Cardiac muscle cell (in vitro differentiated cells and primary cell): Measurements from ENCODE around the gene NTRK1. TPM values are rescaled to one million over a fixed set of nuclear protein-coding genes. Genes with fewer than 3 reads are reported as not detected.

ENCODE experiments used
- DNase-seq, 2 donors: peaks; one replicate each; pipeline versions ENCODE4 v3.0.0 to v3.0.0-alpha.2; 2010 to 2017; ENCODE audit warnings: low read depth in 1 of 2, low spot score in 1 of 2
- H3K27ac ChIP-seq: fragments of 200-600 bp; sonication (generic); 2 replicates; pipeline ENCODE4 v1.5.1; 2016
- H3K27me3 ChIP-seq: fragments of 200-600 bp; sonication (generic); 2 replicates; pipeline ENCODE4 v1.6.0; 2016; ENCODE audit warnings: control low read depth
- H3K36me3 ChIP-seq: fragments of 200-600 bp; sonication (generic); 2 replicates; pipeline ENCODE4 v1.5.1; 2016; ENCODE audit warnings: control low read depth
- H3K4me1 ChIP-seq: fragments of 200-600 bp; sonication (generic); 2 replicates; pipeline ENCODE4 v1.8.1; 2017; ENCODE audit warnings: low read depth, mild to moderate bottlenecking, mixed run types
- H3K4me3 ChIP-seq: fragments of 200-600 bp; sonication (generic); 2 replicates; pipeline ENCODE4 v1.5.1; 2016; ENCODE audit warnings: mild to moderate bottlenecking
- H3K9me3 ChIP-seq: fragments of 200-600 bp; sonication (generic); 2 replicates; pipeline ENCODE4 v1.5.1; 2017; ENCODE audit warnings: low read depth, mild to moderate bottlenecking, control low read depth
- polyA plus RNA-seq: library from polyadenylated mRNA; unstranded; fragments of >200 nt; fragmentation: Nextera tagmentation; extraction: Ambion mirVana; gene quantifications from 2 replicates; pipeline ENCODE4 v1.2.1, GENCODE V29; 2016
- total RNA-seq: library from RNA; depleted of rRNA; stranded (reverse); fragments of >200 nt; gene quantifications from 2 replicates; pipeline ENCODE4 v1.2.3, GENCODE V29; 2016
- TF ChIP-seq, protein P1 (sequence below): IDR thresholded peaks from 2 replicates; pipeline ENCODE4 v1.5.1; 2012; ENCODE audit warnings: low read depth, mild to moderate bottlenecking, low read length

NTRK1 gene
- total and polyA plus RNA-seq, 2 experiments from 2014 or later, result 2.4 to 3.6 TPM

DNA sequence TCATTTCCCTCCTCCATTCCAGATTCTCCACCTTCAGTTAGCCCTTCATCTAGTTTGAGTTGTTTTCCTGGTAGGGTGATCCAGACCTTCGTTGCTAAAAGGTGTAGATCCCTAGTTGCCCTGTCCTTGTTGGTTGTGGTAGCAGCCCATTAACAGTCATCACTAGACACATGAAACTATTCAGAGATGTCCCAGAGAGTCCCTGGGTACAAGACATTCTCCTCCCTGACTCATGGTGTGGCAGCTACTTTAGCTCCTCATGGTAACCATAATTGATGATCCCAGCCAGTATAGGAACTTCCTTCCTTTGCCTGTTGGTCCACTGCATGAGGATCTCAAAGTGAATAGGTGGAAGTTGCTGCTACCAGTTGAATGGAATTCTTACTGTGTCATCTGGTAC lies 38.0 kb upstream of the NTRK1 start:
- Histone ChIP-seq H3K27ac (no peak overlapping the region), H3K4me3 (no peak overlapping the region), H3K36me3 (no peaks in the 10 kb centered on the region), H3K4me1 (no peaks in the 10 kb centered on the region), H3K27me3 (peaks cover 17% of the 10 kb centered on the region), H3K9me3 (no peaks in the 10 kb centered on the region)
- TF ChIP-seq, protein P1, sequence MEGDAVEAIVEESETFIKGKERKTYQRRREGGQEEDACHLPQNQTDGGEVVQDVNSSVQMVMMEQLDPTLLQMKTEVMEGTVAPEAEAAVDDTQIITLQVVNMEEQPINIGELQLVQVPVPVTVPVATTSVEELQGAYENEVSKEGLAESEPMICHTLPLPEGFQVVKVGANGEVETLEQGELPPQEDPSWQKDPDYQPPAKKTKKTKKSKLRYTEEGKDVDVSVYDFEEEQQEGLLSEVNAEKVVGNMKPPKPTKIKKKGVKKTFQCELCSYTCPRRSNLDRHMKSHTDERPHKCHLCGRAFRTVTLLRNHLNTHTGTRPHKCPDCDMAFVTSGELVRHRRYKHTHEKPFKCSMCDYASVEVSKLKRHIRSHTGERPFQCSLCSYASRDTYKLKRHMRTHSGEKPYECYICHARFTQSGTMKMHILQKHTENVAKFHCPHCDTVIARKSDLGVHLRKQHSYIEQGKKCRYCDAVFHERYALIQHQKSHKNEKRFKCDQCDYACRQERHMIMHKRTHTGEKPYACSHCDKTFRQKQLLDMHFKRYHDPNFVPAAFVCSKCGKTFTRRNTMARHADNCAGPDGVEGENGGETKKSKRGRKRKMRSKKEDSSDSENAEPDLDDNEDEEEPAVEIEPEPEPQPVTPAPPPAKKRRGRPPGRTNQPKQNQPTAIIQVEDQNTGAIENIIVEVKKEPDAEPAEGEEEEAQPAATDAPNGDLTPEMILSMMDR, result no peak
- DNase-seq, result no peak

DNA sequence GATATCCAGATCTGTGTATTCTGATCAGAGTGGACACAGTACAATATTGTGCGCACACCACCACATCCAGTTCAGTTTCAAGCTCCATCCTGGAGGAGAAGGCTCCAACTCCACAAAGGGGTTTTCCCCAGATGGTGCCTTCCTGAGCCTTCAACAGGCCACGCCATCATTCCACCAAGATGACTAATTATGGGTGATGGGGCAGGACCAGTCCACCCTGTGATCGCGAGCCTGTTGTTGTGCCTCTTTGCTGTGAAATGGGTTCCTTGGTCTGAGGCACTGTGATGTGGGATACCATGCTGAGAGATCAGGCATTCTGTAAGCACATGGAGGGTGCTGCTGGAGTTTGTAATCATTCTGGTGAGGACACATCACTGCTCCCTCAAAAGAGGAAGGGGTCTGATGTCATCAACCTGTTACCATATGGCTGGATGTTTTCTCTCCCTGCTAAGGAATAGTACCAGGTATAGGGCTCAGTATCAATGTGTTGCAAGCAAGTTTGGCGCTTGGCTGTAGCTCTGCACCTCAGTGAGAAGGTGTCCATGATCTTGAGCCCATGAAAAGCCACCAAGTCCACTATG lies 37.4 kb upstream of the NTRK1 start:
- Histone ChIP-seq H3K36me3 (no peaks in the 10 kb centered on the region), H3K9me3 (no peaks in the 10 kb centered on the region), H3K27ac (no peak overlapping the region), H3K4me3 (no peak overlapping the region), H3K4me1 (no peaks in the 10 kb centered on the region), H3K27me3 (peaks cover 17% of the 10 kb centered on the region)
- TF ChIP-seq, protein P1, result no peak
- no peak for DNase-seq

DNA sequence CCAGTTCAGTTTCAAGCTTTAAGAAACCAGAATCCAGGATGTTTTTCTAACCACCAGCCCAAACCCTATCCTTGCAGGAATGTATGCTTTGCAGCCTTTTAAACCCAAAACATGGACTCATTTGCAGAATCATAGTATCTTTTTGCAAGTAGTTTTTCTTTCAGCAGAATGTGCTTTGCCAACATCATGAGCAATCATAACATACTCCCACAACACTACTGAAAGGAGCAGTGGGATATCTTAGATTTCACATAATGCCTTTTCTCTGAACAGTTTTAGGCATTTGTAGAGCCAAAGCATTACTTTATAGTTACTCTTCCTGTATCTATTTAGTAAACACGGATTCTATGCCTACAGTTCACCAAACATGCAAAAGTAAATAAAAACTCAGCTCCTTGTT lies 34.0 kb upstream of the NTRK1 start:
- TF ChIP-seq, protein P1, result no peak
- peak in 1 of 2 donors; percentile 60 for DNase-seq

DNA sequence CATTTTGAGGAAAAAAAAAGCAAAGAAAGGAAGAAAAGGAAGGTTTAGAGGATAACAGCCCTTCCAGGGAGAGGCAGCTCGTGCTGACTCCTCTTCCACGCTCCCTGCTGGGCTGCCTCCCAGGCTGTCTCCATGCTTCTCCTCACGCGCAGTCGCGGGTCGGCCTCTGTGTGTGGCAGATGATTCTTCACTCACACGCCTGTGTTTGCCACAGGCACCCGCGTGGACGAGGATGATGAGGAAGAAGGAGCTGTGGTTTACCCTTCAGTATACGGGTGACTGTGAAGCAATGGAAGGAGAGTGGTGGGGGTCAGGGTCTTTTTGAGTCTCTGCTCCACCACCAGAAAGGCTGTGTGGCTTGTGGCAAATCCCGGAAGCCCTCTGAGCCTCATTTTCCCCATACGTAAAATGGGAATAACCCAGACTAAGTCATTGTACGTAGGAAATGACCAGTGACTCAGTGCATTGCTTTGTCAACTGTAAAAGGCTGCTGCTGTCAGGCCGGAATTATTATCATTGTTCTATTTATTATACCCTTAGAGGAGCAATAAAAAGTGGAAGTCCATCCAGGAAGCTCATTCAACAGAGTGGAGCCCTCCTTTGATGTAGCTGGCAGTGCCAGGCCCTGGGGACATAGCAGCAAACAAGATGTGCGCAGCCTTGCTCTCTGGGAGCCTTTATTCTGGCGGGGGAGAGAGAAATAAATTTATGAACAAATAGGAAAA lies 32.1 kb upstream of the NTRK1 start:
- Histone ChIP-seq H3K9me3 (no peaks in the 10 kb centered on the region), H3K36me3 (no peaks in the 10 kb centered on the region), H3K4me3 (no peak overlapping the region), H3K4me1 (no peaks in the 10 kb centered on the region), H3K27me3 (peaks cover 14% of the 10 kb centered on the region), H3K27ac (no peak overlapping the region)
- no peak for DNase-seq
- TF ChIP-seq, protein P1, result no peak

More for the DNA sequence above, 34.0 kb upstream of the NTRK1 start:
- Histone ChIP-seq H3K4me1 (no peaks in the 10 kb centered on the region), H3K9me3 (no peaks in the 10 kb centered on the region), H3K4me3 (no peak overlapping the region), H3K36me3 (no peaks in the 10 kb centered on the region), H3K27ac (no peak overlapping the region), H3K27me3 (peaks cover 17% of the 10 kb centered on the region)

DNA sequence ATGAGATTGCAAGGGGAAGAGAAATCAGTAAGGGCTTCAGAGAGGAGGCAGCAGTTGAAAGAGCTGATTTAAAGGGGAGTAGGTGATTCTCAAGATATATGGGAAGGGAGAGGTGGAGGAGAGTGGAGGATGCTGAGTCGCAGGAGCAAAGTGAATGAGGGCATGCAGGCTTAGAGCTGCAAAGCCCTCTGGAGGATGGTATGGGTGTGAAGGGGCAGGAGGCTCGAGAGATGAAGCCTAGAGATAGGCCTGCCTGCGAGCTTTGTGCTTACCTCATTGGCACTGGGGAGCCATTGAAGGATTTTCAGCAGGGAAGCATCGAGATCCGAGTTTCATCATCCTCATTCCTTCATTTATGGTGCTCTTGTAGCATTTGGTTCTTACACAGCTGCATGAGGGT lies 28.2 kb upstream of the NTRK1 start:
- Histone ChIP-seq H3K36me3 (no peaks in the 10 kb centered on the region), H3K27ac (no peak overlapping the region), H3K27me3 (peaks cover 26% of the 10 kb centered on the region), H3K9me3 (no peaks in the 10 kb centered on the region), H3K4me1 (no peaks in the 10 kb centered on the region), H3K4me3 (no peak overlapping the region)
- TF ChIP-seq, protein P1, result no peak
- DNase-seq, result no peak
